ENCODE data around the gene DCDC2C. TPM values are rescaled to one million over a fixed set of nuclear protein-coding genes. Genes with fewer than 3 reads are reported as not detected.
"Not testable (repeated sequence)": the region's sequence is repeated elsewhere in the genome, so short reads cannot be mapped to it uniquely, and the experiment has no call there.

The DCDC2C gene
- total RNA-seq, 1 donor from 2014 or later, result not detected

- Histone ChIP-seq H3K4me3 (no peak overlapping the region), H3K27me3 (ENCODE audit: low read depth) (no peaks in the 10 kb centered on the region), H3K4me1 (no peaks in the 10 kb centered on the region), H3K9me3 (no peaks in the 10 kb centered on the region), H3K36me3 (no peaks in the 10 kb centered on the region), H3K27ac (no peak overlapping the region)
- no peak for ATAC-seq
- no peak for DNase-seq
- TF ChIP-seq, protein P1, sequence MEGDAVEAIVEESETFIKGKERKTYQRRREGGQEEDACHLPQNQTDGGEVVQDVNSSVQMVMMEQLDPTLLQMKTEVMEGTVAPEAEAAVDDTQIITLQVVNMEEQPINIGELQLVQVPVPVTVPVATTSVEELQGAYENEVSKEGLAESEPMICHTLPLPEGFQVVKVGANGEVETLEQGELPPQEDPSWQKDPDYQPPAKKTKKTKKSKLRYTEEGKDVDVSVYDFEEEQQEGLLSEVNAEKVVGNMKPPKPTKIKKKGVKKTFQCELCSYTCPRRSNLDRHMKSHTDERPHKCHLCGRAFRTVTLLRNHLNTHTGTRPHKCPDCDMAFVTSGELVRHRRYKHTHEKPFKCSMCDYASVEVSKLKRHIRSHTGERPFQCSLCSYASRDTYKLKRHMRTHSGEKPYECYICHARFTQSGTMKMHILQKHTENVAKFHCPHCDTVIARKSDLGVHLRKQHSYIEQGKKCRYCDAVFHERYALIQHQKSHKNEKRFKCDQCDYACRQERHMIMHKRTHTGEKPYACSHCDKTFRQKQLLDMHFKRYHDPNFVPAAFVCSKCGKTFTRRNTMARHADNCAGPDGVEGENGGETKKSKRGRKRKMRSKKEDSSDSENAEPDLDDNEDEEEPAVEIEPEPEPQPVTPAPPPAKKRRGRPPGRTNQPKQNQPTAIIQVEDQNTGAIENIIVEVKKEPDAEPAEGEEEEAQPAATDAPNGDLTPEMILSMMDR (IDR thresholded peaks at IDR 0.05), result no peak
- intact Hi-C loops (cut with DNase I), result no loop called here
These were observed 104.5 kb downstream of the DCDC2C start for GRCh38 chr2:3807853-3808252.

- Histone ChIP-seq H3K27ac (no peak overlapping the region), H3K36me3 (no peaks in the 10 kb centered on the region), H3K4me1 (no peaks in the 10 kb centered on the region), H3K9me3 (peaks cover 9% of the 10 kb centered on the region), H3K4me3 (no peak overlapping the region), H3K27me3 (ENCODE audit: low read depth) (no peaks in the 10 kb centered on the region)
- TF ChIP-seq, protein P1 (IDR thresholded peaks at IDR 0.05), result no peak
- intact Hi-C loops (cut with DNase I), result no loop called here
- DNase-seq (no peak), ATAC-seq (no peak)
These were observed 111.4 kb downstream of the DCDC2C start for GRCh38 chr2:3814706-3815245.

DNA sequence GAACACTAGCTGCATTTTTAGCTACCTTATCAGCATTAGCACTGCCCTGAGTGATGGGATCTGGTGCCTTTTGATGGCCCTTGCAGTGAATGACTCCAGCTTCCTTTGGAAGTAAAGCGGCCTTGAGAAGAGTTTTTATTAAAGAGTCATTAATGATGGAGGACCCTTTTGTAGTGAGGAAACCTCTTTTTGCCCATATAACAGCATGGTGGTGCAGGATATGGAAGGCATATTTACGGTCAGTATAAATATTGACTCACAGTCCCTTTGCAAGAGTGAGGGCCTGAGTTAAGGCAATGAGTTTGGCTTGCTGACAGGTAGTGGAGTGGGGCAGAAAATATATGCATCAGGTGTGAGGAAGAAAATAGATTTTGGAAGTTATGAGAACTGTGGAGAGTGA is 113.8 kb downstream of the DCDC2C start:
- H3K27ac ChIP-seq; H3K27me3 ChIP-seq (ENCODE audit: low read depth); H3K36me3 ChIP-seq; ATAC-seq; intact Hi-C loops (cut with DNase I); H3K4me3 ChIP-seq; DNase-seq; H3K9me3 ChIP-seq; H3K4me1 ChIP-seq: not testable (repeated sequence)

- no peaks in the 10 kb centered on the region for H3K4me1 ChIP-seq
- H3K4me3 ChIP-seq, result no peak overlapping the region
- no peaks in the 10 kb centered on the region for H3K9me3 ChIP-seq
- ATAC-seq, result no peak
- intact Hi-C loops (cut with DNase I), result no loop called here
- H3K36me3 ChIP-seq, result no peaks in the 10 kb centered on the region
- TF ChIP-seq, protein P1 (IDR thresholded peaks at IDR 0.05), result no peak
- no peaks in the 10 kb centered on the region for H3K27me3 ChIP-seq (ENCODE audit: low read depth)
- no peak overlapping the region for H3K27ac ChIP-seq
- no peak for DNase-seq
These were observed 120.4 kb downstream of the DCDC2C start for GRCh38 chr2:3823748-3824147.

DNA sequence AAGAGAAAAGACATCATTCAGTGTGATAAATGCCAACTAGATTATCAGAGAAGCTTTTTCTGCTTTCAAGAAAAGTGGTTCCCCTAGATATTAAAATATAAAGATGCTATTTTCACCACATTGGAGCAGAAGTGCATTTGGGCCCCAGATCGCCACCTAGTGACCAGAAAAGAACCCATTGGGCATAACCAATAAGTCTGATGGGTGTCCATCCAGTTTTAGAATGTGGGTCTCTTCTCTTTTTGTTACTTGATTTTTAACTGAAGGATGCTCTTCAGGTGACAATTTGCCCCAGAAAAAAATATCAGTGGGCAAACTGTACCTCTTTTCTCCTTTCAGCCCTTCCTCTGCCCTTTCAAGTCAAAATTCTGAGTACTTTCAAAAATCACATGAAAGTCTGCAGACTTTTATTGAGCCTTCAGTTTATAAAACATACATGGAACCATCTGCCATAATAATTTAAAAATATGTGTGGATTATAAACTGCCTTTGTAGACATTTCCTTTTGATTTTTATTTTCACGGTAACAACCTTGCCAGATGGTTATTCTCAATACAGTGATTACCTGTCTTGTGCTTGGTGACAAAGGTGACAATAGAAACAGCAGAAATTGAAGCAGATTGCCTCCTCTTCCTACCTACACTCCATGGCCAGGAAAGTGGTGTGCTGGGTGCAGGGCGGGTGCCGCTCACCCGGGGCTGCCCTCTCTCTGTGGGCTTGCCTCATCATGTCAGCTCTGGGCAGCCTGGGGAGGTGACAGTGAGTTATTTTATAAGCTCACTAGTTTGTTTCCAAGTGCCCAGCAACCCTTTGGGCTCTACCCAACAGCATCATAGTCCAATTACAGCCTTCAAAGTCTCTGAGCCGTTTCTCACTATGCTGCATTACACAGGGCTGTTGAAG is 124.5 kb downstream of the DCDC2C start:
- DNase-seq (no peak), ATAC-seq (no peak)
- Histone ChIP-seq H3K9me3 (peaks cover 2% of the 10 kb centered on the region), H3K27ac (no peak overlapping the region), H3K27me3 (ENCODE audit: low read depth) (no peaks in the 10 kb centered on the region), H3K4me1 (no peaks in the 10 kb centered on the region), H3K36me3 (no peaks in the 10 kb centered on the region), H3K4me3 (no peak overlapping the region)
- TF ChIP-seq, protein P1 (IDR thresholded peaks at IDR 0.05), result peak; percentile 52
- intact Hi-C loops (cut with DNase I), result no loop called here

GRCh38 chr2:3830796-3831195 is 127.4 kb downstream of the DCDC2C start:
- Histone ChIP-seq H3K27me3 (ENCODE audit: low read depth) (no peaks in the 10 kb centered on the region), H3K4me3 (no peak overlapping the region), H3K27ac (no peak overlapping the region), H3K36me3 (no peaks in the 10 kb centered on the region), H3K4me1 (no peaks in the 10 kb centered on the region), H3K9me3 (peaks cover 3% of the 10 kb centered on the region)
- TF ChIP-seq, protein P1 (IDR thresholded peaks at IDR 0.05), result no peak
- DNase-seq, result no peak
- intact Hi-C loops (cut with DNase I), result no loop called here
- no peak for ATAC-seq

Measured in lower lobe of right lung (tissue), 2 donors.